Activated CD8-positive, alpha-beta T cell treated with anti-CD3 and anti-CD28 coated beads for 36 hours (primary cell): ENCODE data around the gene PBX3. TPM values are rescaled to one million over a fixed set of nuclear protein-coding genes. Genes with fewer than 3 reads are reported as not detected.

Source experiments
- ATAC-seq: fragments of 200-7000 bp; cut with Tn5 transposase; one replicate; pipeline ENCODE4 v1.10.0; 2021; ENCODE audit warnings: mild to moderate bottlenecking, moderate library complexity
- CTCF ChIA-PET: fragments of 350-600 bp; sonication (Branson Sonifier 250); formaldehyde crosslinking; loops from one replicate; lab custom pipeline; 2021; ENCODE audit warnings: antibody characterized with exemption; lab: Charles Lee
- POLR2A ChIA-PET: fragments of 350-600 bp; sonication (Branson Sonifier 250); formaldehyde crosslinking; loops from one replicate; lab custom pipeline; 2021; ENCODE audit warnings: antibody characterized with exemption; lab: Charles Lee
- DNase-seq: peaks from one replicate; pipeline ENCODE4 v3.0.0-alpha.2; 2020
- H3K27ac Mint-ChIP-seq: one replicate; pipeline ENCODE4 v1.8.0; 2021; ENCODE audit warnings: mild to moderate bottlenecking, mixed read lengths
- H3K27me3 Mint-ChIP-seq: one replicate; pipeline ENCODE4 v1.8.0; 2021; ENCODE audit warnings: mixed read lengths
- H3K36me3 Mint-ChIP-seq: one replicate; pipeline ENCODE4 v1.8.0; 2021; ENCODE audit warnings: low read depth, mixed read lengths
- H3K4me1 Mint-ChIP-seq: one replicate; pipeline ENCODE4 v1.8.0; 2021; ENCODE audit warnings: low read depth, mixed read lengths
- H3K4me3 Mint-ChIP-seq: one replicate; pipeline ENCODE4 v1.8.0; 2021; ENCODE audit warnings: mild to moderate bottlenecking, moderate library complexity, mixed read lengths
- H3K9me3 Mint-ChIP-seq: one replicate; pipeline ENCODE4 v1.8.0; 2021; ENCODE audit warnings: mixed read lengths
- intact Hi-C: fragments of 100-400 bp; cut with micrococcal nuclease; formaldehyde crosslinking; loops from one replicate; pipeline ENCODE4 v1.10.0; 2022
- total RNA-seq, 2 experiments: library from RNA; stranded (reverse); gene quantifications; one replicate each; pipeline ENCODE4 v1.2.3, GENCODE V29; 2021
- TF ChIP-seq, protein P1 (sequence below): fragments of 200-600 bp; IDR thresholded peaks from one replicate; pipeline ENCODE4 v1.8.0; 2022; ENCODE audit warnings: antibody characterized with exemption, mild to moderate bottlenecking

Gene PBX3
- total RNA-seq, 2 experiments from 2014 or later = 11.5 to 14.1 TPM

DNA sequence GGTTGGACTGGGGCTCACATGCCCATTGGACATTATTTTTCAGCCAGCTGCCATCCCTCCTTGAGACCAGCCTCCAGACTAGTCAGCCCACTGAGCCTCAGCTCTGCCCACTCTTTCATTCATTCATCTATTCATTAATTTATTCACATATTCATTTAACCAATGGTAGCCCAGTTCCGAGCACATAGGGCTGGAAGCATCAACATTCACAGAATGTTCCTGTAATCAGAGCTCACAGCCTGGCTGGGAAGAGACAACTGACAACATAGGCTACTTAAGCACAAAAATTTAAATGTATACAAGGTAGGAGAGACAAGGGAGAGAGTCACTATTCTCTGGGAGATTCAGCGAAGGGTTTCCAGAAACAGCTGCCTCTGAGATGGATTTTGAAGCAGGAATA is 17.0 kb upstream of the PBX3 start:
- TF ChIP-seq, protein P1, sequence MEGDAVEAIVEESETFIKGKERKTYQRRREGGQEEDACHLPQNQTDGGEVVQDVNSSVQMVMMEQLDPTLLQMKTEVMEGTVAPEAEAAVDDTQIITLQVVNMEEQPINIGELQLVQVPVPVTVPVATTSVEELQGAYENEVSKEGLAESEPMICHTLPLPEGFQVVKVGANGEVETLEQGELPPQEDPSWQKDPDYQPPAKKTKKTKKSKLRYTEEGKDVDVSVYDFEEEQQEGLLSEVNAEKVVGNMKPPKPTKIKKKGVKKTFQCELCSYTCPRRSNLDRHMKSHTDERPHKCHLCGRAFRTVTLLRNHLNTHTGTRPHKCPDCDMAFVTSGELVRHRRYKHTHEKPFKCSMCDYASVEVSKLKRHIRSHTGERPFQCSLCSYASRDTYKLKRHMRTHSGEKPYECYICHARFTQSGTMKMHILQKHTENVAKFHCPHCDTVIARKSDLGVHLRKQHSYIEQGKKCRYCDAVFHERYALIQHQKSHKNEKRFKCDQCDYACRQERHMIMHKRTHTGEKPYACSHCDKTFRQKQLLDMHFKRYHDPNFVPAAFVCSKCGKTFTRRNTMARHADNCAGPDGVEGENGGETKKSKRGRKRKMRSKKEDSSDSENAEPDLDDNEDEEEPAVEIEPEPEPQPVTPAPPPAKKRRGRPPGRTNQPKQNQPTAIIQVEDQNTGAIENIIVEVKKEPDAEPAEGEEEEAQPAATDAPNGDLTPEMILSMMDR = no peak
- Mint-ChIP-seq H3K36me3 (no peaks in the 10 kb centered on the region), H3K4me1 (no peaks in the 10 kb centered on the region), H3K9me3 (no peaks in the 10 kb centered on the region), H3K4me3 (no peak overlapping the region), H3K27me3 (peaks cover 1% of the 10 kb centered on the region), H3K27ac (no peak overlapping the region)
- CTCF ChIA-PET = no interaction called here
- POLR2A ChIA-PET = interaction anchor here (0.6 kb wide), 1 partner anchor 135 kb away, joined by 3 read pairs; no protein-coding TSS in a partner anchor
- intact Hi-C loops = no loop called here
- ATAC-seq = no peak
- no peak for DNase-seq

DNA sequence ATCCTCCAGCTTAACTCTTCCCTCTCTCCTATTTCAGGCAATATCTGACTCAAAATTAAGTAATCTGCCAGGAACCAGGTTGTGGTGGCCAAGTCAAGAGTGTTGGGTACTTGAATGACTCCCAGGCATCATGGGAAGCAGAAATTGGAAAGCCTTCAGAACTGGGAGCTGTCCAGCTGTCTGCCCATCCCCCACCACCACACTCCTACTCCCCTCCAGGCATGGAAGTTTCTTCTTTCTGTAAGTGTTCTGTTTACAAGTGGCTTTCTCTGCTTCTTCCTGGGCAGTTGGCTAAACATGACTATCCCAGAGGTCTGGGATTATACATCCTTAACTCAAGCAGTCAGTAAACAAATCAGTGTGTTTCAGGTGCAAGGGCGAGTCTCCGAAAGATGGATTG is 14.6 kb upstream of the PBX3 start:
- no peaks in the 10 kb centered on the region for H3K4me1 Mint-ChIP-seq
- no peak for DNase-seq
- ChIA-PET CTCF (no interaction called here), POLR2A (no interaction called here)
- no peak for ATAC-seq
- no peak overlapping the region for H3K27ac Mint-ChIP-seq
- TF ChIP-seq, protein P1 = no peak
- H3K27me3 Mint-ChIP-seq = no peaks in the 10 kb centered on the region
- intact Hi-C loops = no loop called here
- H3K9me3 Mint-ChIP-seq = no peaks in the 10 kb centered on the region
- H3K4me3 Mint-ChIP-seq = no peak overlapping the region
- H3K36me3 Mint-ChIP-seq = no peaks in the 10 kb centered on the region

DNA sequence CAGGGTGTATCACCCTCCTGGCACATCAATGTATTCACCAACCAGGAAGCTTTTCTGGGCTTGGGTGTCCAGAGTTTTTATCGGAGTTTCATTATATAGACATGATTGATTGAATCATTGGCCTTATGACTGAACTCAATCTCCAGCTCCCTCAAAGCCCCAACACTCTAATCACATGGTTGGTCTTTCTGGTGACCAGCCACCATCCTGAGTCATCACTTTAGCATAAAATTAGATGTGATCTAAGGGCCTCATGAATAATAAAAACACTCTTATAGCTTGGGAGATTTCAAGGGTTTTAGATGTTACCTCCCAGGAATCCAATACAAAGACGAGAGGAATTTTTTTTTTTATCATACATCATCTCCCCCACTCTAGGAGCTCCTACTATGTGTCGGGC is 7.7 kb upstream of the PBX3 start:
- DNase-seq (no peak), ATAC-seq (no peak)
- no peaks in the 10 kb centered on the region for H3K36me3 Mint-ChIP-seq
- H3K27ac Mint-ChIP-seq = no peak overlapping the region
- ChIA-PET CTCF (interaction anchor here (0.6 kb wide), 1 partner anchor 761 kb away, joined by 3 read pairs; no protein-coding TSS in a partner anchor), POLR2A (no interaction called here)
- no peaks in the 10 kb centered on the region for H3K4me1 Mint-ChIP-seq
- TF ChIP-seq, protein P1 = no peak
- no peak overlapping the region for H3K4me3 Mint-ChIP-seq
- intact Hi-C loops = no loop called here
- peaks cover 3% of the 10 kb centered on the region for H3K27me3 Mint-ChIP-seq
- no peaks in the 10 kb centered on the region for H3K9me3 Mint-ChIP-seq

DNA sequence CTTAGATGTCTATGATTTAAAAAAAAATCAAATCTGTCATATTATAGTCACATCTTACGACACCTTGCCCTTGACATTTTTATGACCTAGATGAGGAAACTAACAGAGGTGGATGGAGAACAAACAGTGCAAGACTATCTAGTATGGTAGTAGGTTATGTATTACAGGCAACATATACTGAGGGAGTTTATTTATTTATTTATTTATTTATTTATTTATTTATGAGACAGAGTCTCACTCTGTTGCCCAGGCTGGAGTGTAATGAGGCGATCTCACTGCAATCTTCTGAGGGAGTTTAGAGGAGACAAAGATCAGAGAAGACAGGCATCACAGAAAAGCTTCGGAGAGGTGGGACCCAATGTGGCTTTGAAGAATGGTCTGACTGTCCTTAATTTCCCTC is 4.5 kb upstream of the PBX3 start:
- Mint-ChIP-seq H3K27ac (no peak overlapping the region), H3K4me1 (peaks cover 7% of the 10 kb centered on the region), H3K36me3 (no peaks in the 10 kb centered on the region), H3K4me3 (no peak overlapping the region), H3K9me3 (no peaks in the 10 kb centered on the region), H3K27me3 (peaks cover 6% of the 10 kb centered on the region)
- ATAC-seq (no peak), DNase-seq (no peak)
- ChIA-PET CTCF (no interaction called here), POLR2A (no interaction called here)
- intact Hi-C loops = no loop called here
- TF ChIP-seq, protein P1 = no peak

DNA sequence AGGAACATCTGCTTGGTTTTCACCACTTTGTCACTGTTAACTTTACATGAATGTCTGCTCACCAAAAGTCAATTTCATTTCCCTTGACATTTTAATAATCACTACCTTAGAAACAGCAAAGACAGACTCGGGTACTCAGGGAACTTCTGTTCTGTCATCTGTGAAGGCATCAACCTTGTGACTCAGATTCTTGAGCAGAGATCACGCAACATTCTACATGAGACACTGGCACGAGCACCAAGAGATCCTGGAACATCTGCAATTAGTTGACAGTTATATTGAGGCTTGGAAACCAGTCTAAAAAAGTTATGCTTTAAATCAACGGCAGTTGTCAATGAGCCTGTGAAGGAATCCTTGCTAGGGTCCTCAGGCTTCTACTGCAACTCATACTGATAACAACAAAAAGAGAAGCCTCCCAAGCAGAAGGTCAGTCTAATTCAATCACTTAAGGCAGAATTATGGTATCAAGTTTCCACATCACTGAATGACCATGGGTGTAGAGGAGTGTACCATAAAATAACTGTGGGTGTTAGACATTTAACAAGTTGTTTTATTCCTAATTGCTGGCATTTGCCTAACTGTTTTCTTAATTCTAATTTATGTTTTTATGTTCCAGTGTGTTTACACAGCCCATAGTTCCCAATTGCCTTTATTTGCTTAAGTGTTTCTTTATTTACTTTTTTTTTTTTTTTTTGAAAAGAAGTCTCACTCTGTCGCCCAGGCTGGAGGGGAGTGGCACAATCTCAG is 3.3 kb upstream of the PBX3 start:
- no peak overlapping the region for H3K4me3 Mint-ChIP-seq

More for the DNA sequence above, 3.3 kb upstream of the PBX3 start:
- DNase-seq = no peak
- Mint-ChIP-seq H3K27me3 (peaks cover 3% of the 10 kb centered on the region), H3K27ac (no peak overlapping the region), H3K36me3 (peaks cover 4% of the 10 kb centered on the region), H3K9me3 (no peaks in the 10 kb centered on the region), H3K4me1 (peaks cover 11% of the 10 kb centered on the region)
- intact Hi-C loops = no loop called here
- CTCF ChIA-PET = no interaction called here
- POLR2A ChIA-PET = no interaction called here
- no peak for ATAC-seq
- TF ChIP-seq, protein P1 = no peak
